GM18508 (cell line): ENCODE data around the gene PGBD5.
A peak's percentile ranks its signal among the peaks of the same experiment; 100 is the strongest.

Experiments
- ATAC-seq: cut with Tn5 transposase; IDR thresholded peaks from one replicate; pipeline ENCODE4 v1.9.1; 2021; ENCODE audit warnings: moderate number of reproducible peaks; ENCODE audit not compliant: insufficient read depth, unreplicated experiment

The PGBD5 gene

GRCh38 chr1:230270559-230271281, 155.4 kb downstream of the PGBD5 start:
- ATAC-seq, result peak; percentile 42

- ATAC-seq, result peak; percentile 8
These were observed 156.0 kb downstream of the PGBD5 start for GRCh38 chr1:230270185-230270558.

DNA sequence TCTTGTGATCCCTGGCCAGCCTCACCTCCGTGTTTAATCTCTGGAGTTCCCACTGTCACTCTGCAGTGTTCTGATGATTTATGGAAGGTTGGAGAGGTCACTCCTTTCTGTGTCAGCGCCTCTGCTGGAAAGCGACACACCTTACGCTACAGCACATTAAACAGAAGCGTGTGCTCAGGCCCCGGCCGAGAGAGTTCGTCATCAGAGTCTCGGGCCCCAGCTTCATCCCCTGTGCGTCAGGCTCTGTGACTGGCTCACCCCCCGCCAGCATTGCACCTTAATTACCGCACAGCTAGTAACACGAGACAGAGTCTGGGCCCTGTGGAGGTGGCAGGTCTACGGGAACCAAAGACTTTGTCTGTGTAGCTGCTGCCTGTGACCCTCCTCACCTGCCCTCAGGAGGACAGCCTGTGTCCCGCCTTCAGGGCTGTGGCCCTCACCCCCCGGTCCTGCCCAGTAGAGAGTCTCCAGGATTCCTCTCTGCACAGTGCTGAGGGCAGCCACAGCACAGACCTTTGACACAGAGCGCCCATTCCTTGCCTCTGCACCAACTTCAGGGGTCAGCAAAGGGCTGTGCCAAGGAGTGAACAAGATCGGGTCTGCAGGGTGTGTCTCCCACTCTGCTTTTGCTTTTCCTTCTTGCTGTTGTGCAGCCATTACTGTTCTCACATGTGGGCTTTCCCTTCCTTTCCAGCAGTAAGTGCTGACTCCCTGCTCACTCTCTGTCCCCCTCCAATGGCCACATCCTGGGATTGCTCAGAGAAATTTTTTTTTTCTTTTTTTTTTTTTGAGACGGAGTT, 157.6 kb downstream of the PGBD5 start:
- ATAC-seq, result no peak

- no peak for ATAC-seq
These were observed 158.6 kb downstream of the PGBD5 start for GRCh38 chr1:230267338-230268065.

GRCh38 chr1:230266456-230266855, 159.7 kb downstream of the PGBD5 start:
- ATAC-seq, result no peak

GRCh38 chr1:230265200-230266115, 160.7 kb downstream of the PGBD5 start:
- ATAC-seq, result no peak
